Gastrocnemius medialis (tissue), 4 donors: ENCODE data around the gene PUS3. TPM values are rescaled to one million over a fixed set of nuclear protein-coding genes. Genes with fewer than 3 reads are reported as not detected.

Experiments
- ATAC-seq, 2 donors: fragments of 150-250 bp; one replicate each; pipeline ENCODE4 v1.9.1; 2016
- DNase-seq, 2 donors: peaks; one replicate each; pipeline ENCODE4 v3.0.0-alpha.2; 2019
- H3K27ac ChIP-seq, 4 donors: fragments of 200-600 bp; sonication (generic); 1 replicate in 1 of 4; 2 replicates in 3 of 4; pipeline ENCODE4 v1.5.1; 2016 to 2018; ENCODE audit warnings: mild to moderate bottlenecking in 2 of 4, moderate library complexity in 1 of 4
- H3K27me3 ChIP-seq, 3 donors: fragments of 200-600 bp; sonication (generic) in 2 of 3; 1 replicate in 1 of 3; 2 replicates in 2 of 3; pipeline versions ENCODE4 v1.5.1 to v1.6.0; 2016 to 2019; ENCODE audit warnings: mild to moderate bottlenecking in 1 of 3, moderate library complexity in 1 of 3
- H3K36me3 ChIP-seq, 2 donors: fragments of 200-600 bp; sonication (generic) in 1 of 2; one replicate each; pipeline ENCODE4 v1.5.1; 2017 to 2018
- H3K4me1 ChIP-seq, 2 donors: fragments of 200-600 bp; sonication (generic) in 1 of 2; one replicate each; pipeline ENCODE4 v1.5.1; 2016 to 2017; ENCODE audit warnings: mild to moderate bottlenecking in 2 of 2
- H3K4me3 ChIP-seq, 4 donors: fragments of 200-600 bp; sonication (generic) in 3 of 4; 1 replicate in 1 of 4; 2 replicates in 3 of 4; pipeline ENCODE4 v1.5.1; 2016 to 2019; ENCODE audit warnings: mild to moderate bottlenecking in 2 of 4
- H3K9me3 ChIP-seq, 3 donors: fragments of 200-600 bp; sonication (generic) in 2 of 3; 1 replicate in 1 of 3; 2 replicates in 2 of 3; pipeline ENCODE4 v1.5.1; 2016 to 2019
- CTCF ChIP-seq, 5 experiments: fragments of 450-650 bp in 3 of 5; fragments of 200-600 bp in 2 of 5; sonication (generic) in 2 of 5; IDR thresholded peaks in 4 of 5; conservative IDR thresholded peaks in 1 of 5; 1 replicate in 4 of 5; 2 replicates in 1 of 5; pipeline ENCODE4 v1.5.1; 2016 to 2019; ENCODE audit warnings: antibody characterized with exemption in 5 of 5, mild to moderate bottlenecking in 3 of 5, moderate library complexity in 3 of 5
- POLR2A ChIP-seq, 2 donors: fragments of 450-650 bp; IDR thresholded peaks; one replicate each; pipeline ENCODE4 v1.6.1; 2017; ENCODE audit warnings: antibody characterized with exemption in 2 of 2, mild to moderate bottlenecking in 2 of 2, moderate library complexity in 2 of 2
- in situ Hi-C, 4 donors: fragments of 200-750 bp; cut with MboI; loops; one replicate each; pipeline versions ENCODE4 v1.15.0 to v1.8.0; 2017; ENCODE audit warnings: low sequenced_read_pairs in 4 of 4
- intact Hi-C: fragments of 100-400 bp; cut with DNase I; formaldehyde crosslinking; loops from one replicate; pipeline ENCODE4 v1.15.1; 2023; ENCODE audit warnings: low total_unique reads
- total RNA-seq, 4 donors: library from RNA; depleted of rRNA; stranded (reverse); fragments of >200 nt; gene quantifications; one replicate each; pipeline versions ENCODE4 v1.1.0 to v1.2.3, GENCODE V29; 2016

The PUS3 gene
- total RNA-seq, 4 donors from 2014 or later = 7.0 to 13.5 (median 11.7) TPM

GRCh38 chr11:125940145-125940544 lies 37.1 kb upstream of the PUS3 start:
- no peak overlapping the region for H3K27ac ChIP-seq
- H3K4me3 ChIP-seq = no peak overlapping the region
- ATAC-seq = no peak
- no peaks in the 10 kb centered on the region for H3K27me3 ChIP-seq
- no peaks in the 10 kb centered on the region for H3K9me3 ChIP-seq
- DNase-seq = no peak
- H3K36me3 ChIP-seq = no peaks in the 10 kb centered on the region
- H3K4me1 ChIP-seq = peaks cover 0 to 6% of the 10 kb centered on the region in 2 donors
- intact Hi-C loops = no loop called here
- in situ Hi-C loops = no loop called here
- TF ChIP-seq CTCF (IDR thresholded peaks at IDR 0.05 in 4 of 5, conservative IDR thresholded peaks at IDR 0.05 in 1 of 5) (no peak), POLR2A (IDR thresholded peaks at IDR 0.05) (no peak)

- DNase-seq = no peak
- no peak for ATAC-seq
- intact Hi-C loops = no loop called here
These were observed 36.1 kb upstream of the PUS3 start for GRCh38 chr11:125939081-125939521.

GRCh38 chr11:125938418-125938817 lies 35.4 kb upstream of the PUS3 start:
- intact Hi-C loops = no loop called here
- ATAC-seq = no peak
- TF ChIP-seq POLR2A (IDR thresholded peaks at IDR 0.05) (no peak), CTCF (IDR thresholded peaks at IDR 0.05 in 4 of 5, conservative IDR thresholded peaks at IDR 0.05 in 1 of 5) (no peak)

More at GRCh38 chr11:125939081-125939521, 36.1 kb upstream of the PUS3 start:
- Histone ChIP-seq H3K4me1 (peaks cover 0 to 6% of the 10 kb centered on the region in 2 donors), H3K9me3 (no peaks in the 10 kb centered on the region), H3K27me3 (no peaks in the 10 kb centered on the region), H3K27ac (no peak overlapping the region), H3K4me3 (no peak overlapping the region), H3K36me3 (no peaks in the 10 kb centered on the region)
- TF ChIP-seq CTCF (IDR thresholded peaks at IDR 0.05 in 4 of 5, conservative IDR thresholded peaks at IDR 0.05 in 1 of 5) (no peak), POLR2A (IDR thresholded peaks at IDR 0.05) (no peak)
- in situ Hi-C loops = loop anchor here in 1 of 4 donors (10.0 kb wide), 1 partner anchor 256 kb away; no protein-coding TSS in a partner anchor

GRCh38 chr11:125935618-125936199 lies 32.7 kb upstream of the PUS3 start:
- H3K27ac ChIP-seq = no peak overlapping the region

More at GRCh38 chr11:125938418-125938817, 35.4 kb upstream of the PUS3 start:
- Histone ChIP-seq H3K4me3 (no peak overlapping the region), H3K4me1 (peaks cover 0 to 6% of the 10 kb centered on the region in 2 donors), H3K36me3 (no peaks in the 10 kb centered on the region), H3K27me3 (no peaks in the 10 kb centered on the region), H3K27ac (no peak overlapping the region), H3K9me3 (no peaks in the 10 kb centered on the region)
- no peak for DNase-seq
- in situ Hi-C loops = loop anchor here in 1 of 4 donors (10.0 kb wide), 1 partner anchor 256 kb away; no protein-coding TSS in a partner anchor

More at GRCh38 chr11:125935618-125936199, 32.7 kb upstream of the PUS3 start:
- Histone ChIP-seq H3K4me1 (no peaks in the 10 kb centered on the region), H3K27me3 (no peaks in the 10 kb centered on the region), H3K36me3 (no peaks in the 10 kb centered on the region), H3K9me3 (no peaks in the 10 kb centered on the region), H3K4me3 (no peak overlapping the region)
- no peak for DNase-seq
- intact Hi-C loops = no loop called here
- no peak for ATAC-seq
- TF ChIP-seq POLR2A (IDR thresholded peaks at IDR 0.05) (no peak), CTCF (IDR thresholded peaks at IDR 0.05 in 4 of 5, conservative IDR thresholded peaks at IDR 0.05 in 1 of 5) (no peak)
- in situ Hi-C loops = loop anchor here in 1 of 4 donors (10.0 kb wide), 1 partner anchor 259 kb away; no protein-coding TSS in a partner anchor
